Measurements from ENCODE around the gene TULP3.

TULP3 gene

DNA sequence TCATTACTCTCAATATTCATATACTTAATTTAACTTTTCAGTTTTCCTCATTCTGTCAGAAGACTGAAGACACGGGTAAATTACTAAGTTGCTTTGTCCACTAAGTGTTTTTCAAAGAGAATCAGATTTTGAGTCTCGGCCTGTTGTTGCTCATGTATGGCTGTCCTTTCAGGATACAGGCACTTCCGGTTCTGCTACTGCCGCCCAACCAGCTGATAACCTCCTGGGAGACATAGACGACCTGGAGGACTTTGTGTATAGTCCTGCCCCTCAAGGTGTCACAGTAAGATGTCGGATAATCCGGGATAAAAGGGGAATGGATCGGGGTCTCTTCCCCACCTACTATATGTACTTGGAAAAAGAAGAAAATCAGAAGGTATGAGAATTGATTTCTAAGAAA is 40.2 kb downstream of the TULP3 start:
- no peak for DNase-seq (ENCODE audit: low spot score)

GRCh38 chr12:2933586-2933985 is 42.9 kb downstream of the TULP3 start:
- no peak for DNase-seq (ENCODE audit: low spot score)

DNA sequence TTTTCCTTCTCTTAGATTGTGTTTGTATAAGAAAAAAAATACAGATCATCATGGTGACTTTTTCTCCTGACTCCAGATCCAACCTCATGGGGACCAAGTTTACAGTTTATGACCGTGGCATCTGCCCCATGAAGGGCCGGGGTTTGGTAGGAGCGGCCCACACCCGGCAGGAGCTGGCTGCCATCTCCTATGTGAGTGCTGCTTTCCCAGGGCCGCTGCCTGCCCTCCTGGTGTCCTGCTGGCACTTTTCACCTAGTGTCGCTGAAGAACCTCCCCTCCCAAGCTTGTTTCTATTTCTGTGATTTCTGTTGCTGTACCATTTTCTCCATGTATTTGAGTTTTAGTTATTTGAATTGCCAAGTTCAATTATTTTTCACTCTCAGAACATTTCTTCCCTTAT is 43.7 kb downstream of the TULP3 start:
- no peak for DNase-seq (ENCODE audit: low spot score)

DNA sequence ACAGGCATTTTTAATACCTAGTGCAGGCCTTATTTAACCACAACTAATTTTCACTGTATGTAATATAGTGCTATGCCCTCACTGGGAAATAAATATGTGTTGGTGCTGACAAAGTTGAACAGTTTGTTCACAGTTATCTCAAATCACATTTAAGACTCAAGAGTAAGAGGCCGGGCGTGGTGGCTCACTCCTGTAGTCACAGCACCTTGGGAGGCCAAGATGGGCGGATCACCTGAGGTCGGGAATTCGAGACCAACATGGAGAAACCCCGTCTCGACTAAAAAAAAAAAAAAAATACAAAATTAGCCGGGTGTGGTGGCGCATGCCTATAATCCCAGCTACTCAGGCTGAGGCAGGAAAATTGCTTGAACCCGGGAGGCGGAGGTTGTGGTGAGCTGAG is 45.6 kb downstream of the TULP3 start:
- DNase-seq (ENCODE audit: low spot score) = no peak

- DNase-seq (ENCODE audit: low spot score) = no peak
These were observed 46.8 kb downstream of the TULP3 start for GRCh38 chr12:2937500-2937899.

GRCh38 chr12:2939191-2939590 is 48.5 kb downstream of the TULP3 start:
- no peak for DNase-seq (ENCODE audit: low spot score)

GRCh38 chr12:2940564-2940963 is 49.9 kb downstream of the TULP3 start:
- DNase-seq (ENCODE audit: low spot score) = no peak

DNA sequence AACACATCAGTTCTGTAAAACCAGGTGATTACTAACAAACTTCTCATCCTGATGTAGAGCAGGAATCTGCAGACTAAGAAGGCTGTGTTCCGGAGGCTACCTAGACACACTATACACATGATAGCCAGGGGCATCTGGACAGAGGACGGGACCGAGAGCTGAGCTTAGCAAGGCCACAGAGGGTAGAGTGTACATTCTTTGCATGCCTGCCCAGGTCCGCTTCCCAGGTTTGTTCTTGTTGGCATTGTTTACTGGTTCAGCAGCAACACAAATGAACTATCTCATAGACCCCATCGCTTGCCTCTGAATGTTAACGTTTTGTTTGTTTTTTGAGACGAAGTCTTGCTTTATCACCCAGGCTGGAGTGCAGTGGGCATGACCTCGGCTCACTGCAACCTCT is 50.8 kb downstream of the TULP3 start:
- no peak for DNase-seq (ENCODE audit: low spot score)

DNA sequence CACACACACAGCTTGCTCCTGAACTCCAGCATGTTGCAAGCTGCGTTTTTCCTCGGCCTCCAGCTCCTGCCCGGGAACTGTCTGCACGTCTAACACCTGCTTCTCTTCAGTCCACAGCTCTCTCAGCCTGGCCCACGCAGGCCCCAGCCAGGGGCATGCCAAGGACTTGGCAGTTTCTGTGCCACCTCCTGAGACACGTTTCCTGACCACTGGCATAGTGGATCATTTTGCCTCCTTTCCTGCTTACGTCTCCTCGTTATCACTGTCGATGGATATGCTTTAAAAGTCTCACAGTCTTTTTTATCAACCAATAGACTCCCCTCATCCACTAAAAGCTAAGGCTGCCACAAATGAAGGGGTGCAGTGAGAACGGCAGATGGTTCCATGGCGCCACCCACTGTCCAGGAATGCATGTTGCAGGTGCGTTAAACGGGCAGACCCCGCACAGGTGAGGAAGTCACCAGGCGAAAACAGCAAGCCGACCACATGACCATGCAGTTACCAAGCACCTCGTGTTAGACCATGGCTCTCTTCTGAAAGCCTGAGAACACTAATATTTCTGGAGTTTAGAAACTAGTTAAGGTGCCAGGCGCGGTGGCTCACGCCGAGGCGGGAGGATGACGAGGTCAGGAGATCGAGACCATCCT is 53.8 kb downstream of the TULP3 start:
- no peak for DNase-seq (ENCODE audit: low spot score)

- DNase-seq (ENCODE audit: low spot score) = no peak
These were observed 58.7 kb downstream of the TULP3 start for GRCh38 chr12:2949411-2949810.

DNA sequence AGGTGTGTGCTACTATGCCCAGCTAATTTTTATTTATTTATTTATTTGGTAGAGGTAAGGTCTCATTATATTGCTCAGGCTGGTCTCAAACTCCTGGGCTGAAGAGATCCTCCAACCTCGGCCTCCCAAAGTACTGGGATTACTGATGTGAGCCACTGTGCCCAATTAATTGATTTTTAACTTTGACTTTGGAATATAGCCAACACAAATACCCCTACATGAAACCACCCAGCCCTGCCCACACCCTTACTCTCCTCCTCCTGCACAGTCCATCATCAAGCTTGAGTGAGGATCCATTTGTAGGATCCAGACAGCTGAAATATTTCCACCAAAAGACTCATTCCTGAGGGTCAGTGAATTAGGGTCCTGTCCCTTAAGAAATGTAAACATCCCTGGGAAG is 65.2 kb downstream of the TULP3 start:
- no peak for DNase-seq (ENCODE audit: low spot score)

- DNase-seq (ENCODE audit: low spot score) = no peak
These were observed 67.2 kb downstream of the TULP3 start for GRCh38 chr12:2957816-2958431.

GRCh38 chr12:2958432-2959191 is 67.9 kb downstream of the TULP3 start:
- DNase-seq (ENCODE audit: low spot score) = peak; percentile 79

GRCh38 chr12:2959192-2959504 is 68.5 kb downstream of the TULP3 start, which contains the start of gene TEAD4:
Gene TEAD4 (plus strand): TSS chr12:2959397.
- peak; percentile 80 for DNase-seq (ENCODE audit: low spot score)

DNA sequence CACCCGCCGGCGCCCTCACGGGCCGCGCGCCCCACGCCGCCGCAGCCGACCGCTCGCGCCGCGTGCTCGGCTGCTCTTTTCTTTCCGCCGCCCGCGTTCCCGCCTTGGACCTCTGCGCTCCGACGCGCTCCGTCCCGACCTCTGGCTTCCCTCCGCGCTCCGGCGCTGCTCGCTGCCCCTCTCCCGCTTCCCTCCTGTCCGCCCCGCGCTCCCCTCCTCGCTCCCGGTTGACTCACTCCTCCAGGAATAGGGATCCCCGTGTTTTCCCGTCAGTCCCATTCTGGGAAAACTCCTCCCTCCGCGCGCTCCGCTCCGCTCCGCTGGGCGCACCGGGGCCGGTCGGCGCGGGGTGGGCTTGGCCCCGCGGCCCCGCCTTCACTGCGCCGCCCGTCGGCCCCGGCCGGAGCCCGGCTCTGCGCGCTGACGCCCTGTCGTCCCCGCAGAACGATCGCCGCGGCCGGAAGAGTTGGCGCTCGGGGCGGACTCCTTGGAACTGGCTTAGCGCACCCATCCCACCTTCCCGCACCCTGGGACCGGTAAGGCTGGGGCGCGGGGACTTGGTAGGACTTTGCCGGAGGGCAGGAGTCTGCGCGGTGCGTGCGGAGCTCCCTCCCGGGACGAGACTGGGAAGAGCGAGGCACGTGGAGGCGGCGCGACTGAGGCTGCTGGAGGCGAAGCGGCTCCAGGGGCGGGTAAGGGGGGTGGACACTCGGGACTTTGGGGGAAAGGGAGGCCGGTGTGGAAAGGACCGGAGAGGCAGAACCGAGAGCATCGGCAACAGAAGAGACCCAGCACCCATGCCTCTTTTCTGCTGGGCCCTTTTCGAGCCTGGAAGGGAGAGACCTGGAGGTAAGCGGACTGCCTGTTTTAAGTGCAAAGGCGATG is 69.1 kb downstream of the TULP3 start:
- peak; percentile 74 for DNase-seq (ENCODE audit: low spot score)

GRCh38 chr12:2960390-2960956 is 69.8 kb downstream of the TULP3 start:
- no peak for DNase-seq (ENCODE audit: low spot score)

DNA sequence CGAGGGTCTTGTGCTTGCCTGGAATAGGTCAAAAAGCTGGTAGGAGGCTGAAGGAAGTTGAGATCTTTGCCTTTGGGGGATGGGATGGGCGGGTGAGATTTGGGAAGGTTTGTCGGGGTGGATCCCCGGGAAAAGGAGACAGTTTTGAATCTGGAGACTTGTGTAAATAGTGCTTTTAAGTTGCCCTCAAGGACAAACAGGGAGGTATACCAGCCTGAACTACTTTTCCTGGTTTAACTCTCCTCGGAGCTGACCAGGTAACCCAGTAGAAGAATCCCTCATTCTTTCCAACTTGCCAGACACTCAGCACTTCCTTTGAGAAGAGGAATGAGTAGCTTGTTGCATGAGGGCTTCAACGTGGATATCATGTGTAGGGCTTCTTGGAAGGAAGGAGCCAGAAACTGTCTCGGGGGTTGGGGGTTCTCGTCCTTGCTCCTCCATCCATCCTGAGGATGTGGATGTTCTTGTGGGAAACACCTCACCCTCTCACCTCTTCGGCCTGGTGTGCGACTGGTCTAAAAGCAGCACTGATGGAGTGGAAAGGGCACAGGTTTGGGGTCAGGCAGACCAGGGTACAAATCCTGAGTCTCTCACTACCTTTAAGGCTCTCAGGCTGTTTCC is 70.4 kb downstream of the TULP3 start:
- DNase-seq (ENCODE audit: low spot score) = no peak

GRCh38 chr12:2961705-2962104 is 71.0 kb downstream of the TULP3 start:
- no peak for DNase-seq (ENCODE audit: low spot score)

GRCh38 chr12:2963154-2963759 is 72.6 kb downstream of the TULP3 start:
- no peak for DNase-seq (ENCODE audit: low spot score)

DNA sequence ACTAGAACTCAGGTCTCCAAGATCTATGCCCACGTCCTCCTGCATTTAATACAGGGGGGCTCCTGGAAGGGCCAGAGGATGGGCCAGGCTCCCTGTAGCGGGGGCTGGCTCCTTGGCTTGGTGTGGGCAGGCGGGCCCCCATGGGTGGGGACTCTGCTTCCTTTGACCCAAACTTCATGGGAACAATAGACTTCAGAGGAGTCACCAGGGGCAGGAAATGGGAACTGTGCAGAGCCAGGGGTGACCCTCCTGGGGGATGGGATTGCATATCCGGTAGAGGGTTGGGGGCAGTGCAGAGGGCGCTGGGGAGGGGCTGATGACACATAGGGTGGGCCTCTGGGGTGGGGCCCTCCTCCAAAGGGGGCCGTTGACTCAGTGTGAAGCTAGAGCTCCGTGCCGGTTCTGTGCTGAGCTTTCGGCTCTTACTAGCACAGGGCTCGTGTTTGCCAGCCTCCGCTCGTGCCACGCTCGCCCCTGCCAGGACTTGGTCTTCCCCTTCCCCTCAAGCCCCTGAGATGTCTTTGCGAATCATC is 73.1 kb downstream of the TULP3 start:
- DNase-seq (ENCODE audit: low spot score) = no peak

DNA sequence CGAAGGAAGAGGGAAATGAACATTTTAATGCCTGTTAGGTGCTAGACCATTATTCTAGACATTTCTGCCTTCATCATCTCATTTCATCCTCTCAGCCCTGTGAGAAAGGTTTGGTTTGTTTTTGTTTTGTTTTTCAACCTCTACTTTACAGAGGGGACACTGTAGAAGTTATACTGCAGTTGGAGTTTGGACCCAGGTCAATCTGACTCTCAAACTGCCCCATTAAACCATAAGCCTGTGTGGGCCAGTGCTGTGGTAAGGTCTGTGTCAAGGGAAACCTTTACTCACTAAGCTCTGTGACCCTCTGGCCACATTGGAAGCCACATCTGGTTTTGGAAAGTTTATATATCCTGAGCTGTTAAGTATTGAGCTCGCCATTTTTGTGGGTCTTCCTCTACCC is 77.0 kb downstream of the TULP3 start:
- DNase-seq (ENCODE audit: low spot score) = no peak

Measured in left forelimb (tissue), 1 donor.